A549 (cell line): Measurements from ENCODE around the gene NXPH2.

Experiments used
- CEBPB ChIP-seq, 2 experiments: fragments of >200 bp in 1 of 2; sonication (Bioruptor Twin) in 1 of 2; formaldehyde crosslinking in 1 of 2; IDR thresholded peaks; 2 replicates each; pipeline ENCODE4 v1.6.1; 2012 to 2016
- CHD2 ChIP-seq: fragments of 150-350 bp; IDR thresholded peaks from 2 replicates; pipeline ENCODE4 v1.6.1; 2014; ENCODE audit warnings: low read length; ENCODE audit not compliant: partially characterized antibody
- EP300 ChIP-seq, 2 experiments: fragments of >200 bp; sonication (Bioruptor Twin); formaldehyde crosslinking; IDR thresholded peaks; 2 replicates in 1 of 2; 3 replicates in 1 of 2; pipeline ENCODE4 v1.6.1; 2016 to 2017
- JUNB ChIP-seq: fragments of >200 bp; sonication (Bioruptor Twin); formaldehyde crosslinking; IDR thresholded peaks from 2 replicates; pipeline ENCODE4 v1.6.1; 2016
- NPAS2 ChIP-seq: fragments of 250-450 bp; sonication (Bioruptor Pico); IDR thresholded peaks from 2 replicates; pipeline ENCODE4 v1.8.0; 2022; ENCODE audit warnings: mild to moderate bottlenecking, moderate library complexity, borderline replicate concordance
- POLR2A ChIP-seq: IDR thresholded peaks from 2 replicates; pipeline ENCODE4 v1.6.1; 2012; ENCODE audit warnings: mild to moderate bottlenecking, low read length
- RAD21 ChIP-seq, 2 experiments: fragments of >200 bp in 1 of 2; sonication (Bioruptor Twin) in 1 of 2; formaldehyde crosslinking in 1 of 2; IDR thresholded peaks in 1 of 2; conservative IDR thresholded peaks in 1 of 2; 2 replicates in 1 of 2; 3 replicates in 1 of 2; pipeline ENCODE4 v1.6.1; 2012 to 2018; ENCODE audit warnings: inconsistent platforms in 1 of 2
- RCOR1 ChIP-seq: fragments of 150-350 bp; IDR thresholded peaks from 2 replicates; pipeline ENCODE4 v1.6.1; 2014; ENCODE audit warnings: antibody characterized with exemption, low read length, low read depth
- SREBF2 ChIP-seq: fragments of 450-650 bp; IDR thresholded peaks from 2 replicates; pipeline ENCODE4 v1.6.1; 2014; ENCODE audit warnings: mild to moderate bottlenecking, moderate library complexity
- TF ChIP-seq, protein P1 (sequence below): fragments of >200 bp; sonication (Bioruptor Twin); formaldehyde crosslinking; IDR thresholded peaks from 3 replicates; pipeline ENCODE4 v1.5.1; 2016
- TF ChIP-seq, protein P2 (sequence below): fragments of 250-450 bp; sonication (Bioruptor Pico); IDR thresholded peaks from 2 replicates; pipeline ENCODE4 v1.5.0; 2021; ENCODE audit warnings: mild to moderate bottlenecking, moderate library complexity, borderline replicate concordance
- TF ChIP-seq, protein P3 (sequence below): fragments of 200-600 bp; sonication (generic); IDR thresholded peaks from 2 replicates; pipeline ENCODE4 v1.6.1; 2016; ENCODE audit warnings: antibody characterized with exemption, mild to moderate bottlenecking, moderate library complexity

DNA sequence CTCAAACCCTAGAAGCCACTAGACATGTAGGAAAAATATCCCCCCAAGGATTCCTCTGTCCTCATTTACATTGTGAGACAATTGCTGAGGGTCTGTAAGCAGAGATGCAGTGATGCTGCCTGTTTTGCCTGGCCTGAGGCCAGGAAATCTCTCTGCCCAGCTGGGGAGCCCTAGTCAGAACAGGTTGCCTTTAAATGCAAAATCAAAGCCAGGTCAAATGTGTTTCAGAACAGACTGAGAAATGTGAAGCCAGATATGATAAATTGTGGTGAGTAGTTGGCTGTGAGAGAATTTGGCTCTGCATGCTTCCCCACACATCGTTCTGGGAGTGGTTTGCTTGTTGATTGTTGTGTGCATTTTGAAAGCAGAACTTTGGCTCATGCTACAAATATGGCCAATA, 38.4 kb upstream of the NXPH2 start:
- TF ChIP-seq EP300 (IDR thresholded peaks at IDR 0.05) (no peak), CEBPB (IDR thresholded peaks at IDR 0.05) (no peak), POLR2A (no peak), JUNB (no peak), RCOR1 (no peak), CHD2 (no peak), RAD21 (conservative IDR thresholded peaks at IDR 0.05 in 1 of 2, IDR thresholded peaks at IDR 0.05 in 1 of 2) (no peak), SREBF2 (no peak), NPAS2 (no peak)
- TF ChIP-seq, protein P1, sequence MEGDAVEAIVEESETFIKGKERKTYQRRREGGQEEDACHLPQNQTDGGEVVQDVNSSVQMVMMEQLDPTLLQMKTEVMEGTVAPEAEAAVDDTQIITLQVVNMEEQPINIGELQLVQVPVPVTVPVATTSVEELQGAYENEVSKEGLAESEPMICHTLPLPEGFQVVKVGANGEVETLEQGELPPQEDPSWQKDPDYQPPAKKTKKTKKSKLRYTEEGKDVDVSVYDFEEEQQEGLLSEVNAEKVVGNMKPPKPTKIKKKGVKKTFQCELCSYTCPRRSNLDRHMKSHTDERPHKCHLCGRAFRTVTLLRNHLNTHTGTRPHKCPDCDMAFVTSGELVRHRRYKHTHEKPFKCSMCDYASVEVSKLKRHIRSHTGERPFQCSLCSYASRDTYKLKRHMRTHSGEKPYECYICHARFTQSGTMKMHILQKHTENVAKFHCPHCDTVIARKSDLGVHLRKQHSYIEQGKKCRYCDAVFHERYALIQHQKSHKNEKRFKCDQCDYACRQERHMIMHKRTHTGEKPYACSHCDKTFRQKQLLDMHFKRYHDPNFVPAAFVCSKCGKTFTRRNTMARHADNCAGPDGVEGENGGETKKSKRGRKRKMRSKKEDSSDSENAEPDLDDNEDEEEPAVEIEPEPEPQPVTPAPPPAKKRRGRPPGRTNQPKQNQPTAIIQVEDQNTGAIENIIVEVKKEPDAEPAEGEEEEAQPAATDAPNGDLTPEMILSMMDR, result no peak
- TF ChIP-seq, protein P2, sequence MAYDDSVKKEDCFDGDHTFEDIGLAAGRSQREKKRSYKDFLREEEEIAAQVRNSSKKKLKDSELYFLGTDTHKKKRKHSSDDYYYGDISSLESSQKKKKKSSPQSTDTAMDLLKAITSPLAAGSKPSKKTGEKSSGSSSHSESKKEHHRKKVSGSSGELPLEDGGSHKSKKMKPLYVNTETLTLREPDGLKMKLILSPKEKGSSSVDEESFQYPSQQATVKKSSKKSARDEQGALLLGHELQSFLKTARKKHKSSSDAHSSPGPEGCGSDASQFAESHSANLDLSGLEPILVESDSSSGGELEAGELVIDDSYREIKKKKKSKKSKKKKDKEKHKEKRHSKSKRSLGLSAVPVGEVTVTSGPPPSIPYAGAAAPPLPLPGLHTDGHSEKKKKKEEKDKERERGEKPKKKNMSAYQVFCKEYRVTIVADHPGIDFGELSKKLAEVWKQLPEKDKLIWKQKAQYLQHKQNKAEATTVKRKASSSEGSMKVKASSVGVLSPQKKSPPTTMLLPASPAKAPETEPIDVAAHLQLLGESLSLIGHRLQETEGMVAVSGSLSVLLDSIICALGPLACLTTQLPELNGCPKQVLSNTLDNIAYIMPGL (CRISPR knock-in tag), result no peak
- TF ChIP-seq, protein P3, sequence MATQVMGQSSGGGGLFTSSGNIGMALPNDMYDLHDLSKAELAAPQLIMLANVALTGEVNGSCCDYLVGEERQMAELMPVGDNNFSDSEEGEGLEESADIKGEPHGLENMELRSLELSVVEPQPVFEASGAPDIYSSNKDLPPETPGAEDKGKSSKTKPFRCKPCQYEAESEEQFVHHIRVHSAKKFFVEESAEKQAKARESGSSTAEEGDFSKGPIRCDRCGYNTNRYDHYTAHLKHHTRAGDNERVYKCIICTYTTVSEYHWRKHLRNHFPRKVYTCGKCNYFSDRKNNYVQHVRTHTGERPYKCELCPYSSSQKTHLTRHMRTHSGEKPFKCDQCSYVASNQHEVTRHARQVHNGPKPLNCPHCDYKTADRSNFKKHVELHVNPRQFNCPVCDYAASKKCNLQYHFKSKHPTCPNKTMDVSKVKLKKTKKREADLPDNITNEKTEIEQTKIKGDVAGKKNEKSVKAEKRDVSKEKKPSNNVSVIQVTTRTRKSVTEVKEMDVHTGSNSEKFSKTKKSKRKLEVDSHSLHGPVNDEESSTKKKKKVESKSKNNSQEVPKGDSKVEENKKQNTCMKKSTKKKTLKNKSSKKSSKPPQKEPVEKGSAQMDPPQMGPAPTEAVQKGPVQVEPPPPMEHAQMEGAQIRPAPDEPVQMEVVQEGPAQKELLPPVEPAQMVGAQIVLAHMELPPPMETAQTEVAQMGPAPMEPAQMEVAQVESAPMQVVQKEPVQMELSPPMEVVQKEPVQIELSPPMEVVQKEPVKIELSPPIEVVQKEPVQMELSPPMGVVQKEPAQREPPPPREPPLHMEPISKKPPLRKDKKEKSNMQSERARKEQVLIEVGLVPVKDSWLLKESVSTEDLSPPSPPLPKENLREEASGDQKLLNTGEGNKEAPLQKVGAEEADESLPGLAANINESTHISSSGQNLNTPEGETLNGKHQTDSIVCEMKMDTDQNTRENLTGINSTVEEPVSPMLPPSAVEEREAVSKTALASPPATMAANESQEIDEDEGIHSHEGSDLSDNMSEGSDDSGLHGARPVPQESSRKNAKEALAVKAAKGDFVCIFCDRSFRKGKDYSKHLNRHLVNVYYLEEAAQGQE, result no peak
